Measurements from ENCODE around the gene MACROD2.
A peak's percentile ranks its signal among the peaks of the same experiment; 100 is the strongest.

MACROD2 gene

DNA sequence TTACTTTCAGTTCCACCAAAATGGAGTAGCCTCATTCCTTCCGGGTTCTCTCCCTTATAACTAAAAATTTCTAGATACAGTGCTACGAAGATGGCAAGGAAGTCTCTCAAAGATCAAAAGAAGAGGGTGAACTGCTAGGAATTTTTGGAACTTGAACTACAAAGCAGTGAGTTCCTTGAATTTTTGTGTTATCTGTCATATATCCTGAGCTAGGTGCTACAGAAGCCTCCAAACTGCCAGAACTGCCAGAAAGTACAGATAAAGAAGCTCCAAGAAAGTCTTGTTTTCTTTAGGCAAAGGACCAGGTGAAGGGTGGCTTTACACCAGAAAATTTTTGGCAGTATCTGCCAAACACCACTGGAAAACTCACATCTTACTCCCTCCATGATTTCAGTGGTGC lies 560.9 kb downstream of the MACROD2 start:
- no peaks in the 10 kb centered on the region for H3K27me3 ChIP-seq (ENCODE audit: control insufficient read depth, insufficient read depth, low read length)
- no peaks in the 10 kb centered on the region for H3K9me3 ChIP-seq (ENCODE audit: control insufficient read depth, low read length)
- H3K79me2 ChIP-seq = no peaks in the 10 kb centered on the region
- no peak overlapping the region for H3K4me2 ChIP-seq (ENCODE audit: low read length)
- no peaks in the 10 kb centered on the region for H3K36me3 ChIP-seq (ENCODE audit: control insufficient read depth, insufficient read depth, low read length)
- H3K4me1 ChIP-seq = peaks cover 6% of the 10 kb centered on the region
- peak overlapping the region; percentile 31 for H2AFZ ChIP-seq
- H3K4me3 ChIP-seq (ENCODE audit: low read depth, low read length) = no peak overlapping the region
- TF ChIP-seq, protein P1, sequence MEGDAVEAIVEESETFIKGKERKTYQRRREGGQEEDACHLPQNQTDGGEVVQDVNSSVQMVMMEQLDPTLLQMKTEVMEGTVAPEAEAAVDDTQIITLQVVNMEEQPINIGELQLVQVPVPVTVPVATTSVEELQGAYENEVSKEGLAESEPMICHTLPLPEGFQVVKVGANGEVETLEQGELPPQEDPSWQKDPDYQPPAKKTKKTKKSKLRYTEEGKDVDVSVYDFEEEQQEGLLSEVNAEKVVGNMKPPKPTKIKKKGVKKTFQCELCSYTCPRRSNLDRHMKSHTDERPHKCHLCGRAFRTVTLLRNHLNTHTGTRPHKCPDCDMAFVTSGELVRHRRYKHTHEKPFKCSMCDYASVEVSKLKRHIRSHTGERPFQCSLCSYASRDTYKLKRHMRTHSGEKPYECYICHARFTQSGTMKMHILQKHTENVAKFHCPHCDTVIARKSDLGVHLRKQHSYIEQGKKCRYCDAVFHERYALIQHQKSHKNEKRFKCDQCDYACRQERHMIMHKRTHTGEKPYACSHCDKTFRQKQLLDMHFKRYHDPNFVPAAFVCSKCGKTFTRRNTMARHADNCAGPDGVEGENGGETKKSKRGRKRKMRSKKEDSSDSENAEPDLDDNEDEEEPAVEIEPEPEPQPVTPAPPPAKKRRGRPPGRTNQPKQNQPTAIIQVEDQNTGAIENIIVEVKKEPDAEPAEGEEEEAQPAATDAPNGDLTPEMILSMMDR (IDR thresholded peaks at IDR 0.05) = no peak
- no peak overlapping the region for H3K9ac ChIP-seq
- no peak overlapping the region for H3K27ac ChIP-seq

DNA sequence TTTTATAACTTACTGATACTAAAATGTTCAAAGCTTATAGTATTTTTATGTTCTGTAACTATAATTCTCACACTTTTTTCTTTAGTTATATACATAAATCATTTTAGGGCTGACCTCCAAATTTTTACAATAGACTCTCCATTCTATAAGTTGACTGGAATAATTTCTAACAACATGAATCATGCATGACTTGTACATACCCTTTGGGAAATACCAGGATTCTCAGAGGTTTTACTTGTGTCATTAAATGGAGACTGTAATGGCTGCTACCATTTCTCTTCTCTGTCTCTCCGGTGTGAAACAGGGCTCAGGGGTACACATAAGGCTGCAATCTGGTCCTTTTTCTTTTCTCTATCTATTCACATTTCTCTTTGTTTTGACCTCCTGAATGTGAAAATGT lies 564.3 kb downstream of the MACROD2 start:
- H3K4me2 ChIP-seq (ENCODE audit: low read length) = no peak overlapping the region
- H3K79me2 ChIP-seq = no peaks in the 10 kb centered on the region
- no peaks in the 10 kb centered on the region for H3K27me3 ChIP-seq (ENCODE audit: control insufficient read depth, insufficient read depth, low read length)
- H3K27ac ChIP-seq = no peak overlapping the region
- H2AFZ ChIP-seq = no peak overlapping the region
- peaks cover 6% of the 10 kb centered on the region for H3K4me1 ChIP-seq
- H3K9me3 ChIP-seq (ENCODE audit: control insufficient read depth, low read length) = no peaks in the 10 kb centered on the region
- no peaks in the 10 kb centered on the region for H3K36me3 ChIP-seq (ENCODE audit: control insufficient read depth, insufficient read depth, low read length)
- no peak overlapping the region for H3K4me3 ChIP-seq (ENCODE audit: low read depth, low read length)
- TF ChIP-seq, protein P1 (IDR thresholded peaks at IDR 0.05) = no peak
- no peak overlapping the region for H3K9ac ChIP-seq

DNA sequence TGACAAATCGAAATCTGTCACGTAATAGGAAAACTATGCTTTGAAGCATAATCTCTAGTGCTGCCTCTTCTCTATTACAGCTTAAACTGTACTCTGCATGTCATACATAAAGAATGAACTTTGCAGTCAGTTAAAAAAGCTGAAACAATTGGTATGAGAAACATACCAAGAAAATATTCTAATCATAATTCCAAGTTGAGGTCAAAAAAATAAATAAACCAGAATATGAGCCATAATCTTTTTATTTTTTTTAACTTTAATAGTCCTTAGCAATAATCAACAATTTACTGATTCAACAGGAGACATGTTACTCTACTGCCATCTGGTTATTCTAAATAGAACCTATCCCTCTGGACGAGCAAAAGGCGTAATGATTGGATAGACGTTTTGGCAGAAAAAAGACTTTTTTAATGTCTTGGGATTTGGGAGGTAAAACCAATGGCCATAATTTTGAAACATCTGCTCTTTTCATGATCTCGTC lies 566.5 kb downstream of the MACROD2 start:
- Histone ChIP-seq H3K9me3 (ENCODE audit: control insufficient read depth, low read length) (no peaks in the 10 kb centered on the region), H3K27me3 (ENCODE audit: control insufficient read depth, insufficient read depth, low read length) (no peaks in the 10 kb centered on the region), H3K4me1 (no peaks in the 10 kb centered on the region)

DNA sequence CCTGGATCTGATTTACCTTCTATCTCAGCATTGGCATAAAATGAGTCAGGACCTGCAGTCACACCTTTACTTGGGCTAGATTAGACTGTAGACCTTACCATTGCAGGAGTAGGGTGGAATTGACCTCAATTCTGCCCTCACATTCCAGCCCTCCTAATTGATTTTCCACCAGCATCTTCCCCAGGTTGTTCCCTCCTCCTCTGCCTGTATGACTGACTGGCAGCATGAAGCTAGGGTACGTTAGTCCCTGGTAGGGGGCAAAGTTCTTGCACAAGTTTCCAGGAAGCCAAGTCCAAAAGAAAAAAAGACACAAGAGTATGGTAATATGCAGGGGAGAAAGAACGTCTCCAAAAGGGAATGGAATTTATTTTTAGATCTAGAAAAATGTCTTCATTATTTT lies 567.7 kb downstream of the MACROD2 start:
- Histone ChIP-seq H3K4me3 (ENCODE audit: low read depth, low read length) (no peak overlapping the region), H3K27ac (no peak overlapping the region), H3K4me1 (no peaks in the 10 kb centered on the region), H3K9ac (no peak overlapping the region), H3K9me3 (ENCODE audit: control insufficient read depth, low read length) (no peaks in the 10 kb centered on the region), H3K4me2 (ENCODE audit: low read length) (no peak overlapping the region), H3K79me2 (no peaks in the 10 kb centered on the region), H2AFZ (no peak overlapping the region), H3K36me3 (ENCODE audit: control insufficient read depth, insufficient read depth, low read length) (no peaks in the 10 kb centered on the region), H3K27me3 (ENCODE audit: control insufficient read depth, insufficient read depth, low read length) (no peaks in the 10 kb centered on the region)
- TF ChIP-seq, protein P1 (IDR thresholded peaks at IDR 0.05) = no peak

More for the DNA sequence above, 566.5 kb downstream of the MACROD2 start:
- TF ChIP-seq, protein P1 (IDR thresholded peaks at IDR 0.05) = no peak
- H3K4me2 ChIP-seq (ENCODE audit: low read length) = no peak overlapping the region
- H3K79me2 ChIP-seq = no peaks in the 10 kb centered on the region
- H2AFZ ChIP-seq = no peak overlapping the region
- no peak overlapping the region for H3K27ac ChIP-seq
- no peak overlapping the region for H3K9ac ChIP-seq
- no peaks in the 10 kb centered on the region for H3K36me3 ChIP-seq (ENCODE audit: control insufficient read depth, insufficient read depth, low read length)
- H3K4me3 ChIP-seq (ENCODE audit: low read depth, low read length) = no peak overlapping the region

DNA sequence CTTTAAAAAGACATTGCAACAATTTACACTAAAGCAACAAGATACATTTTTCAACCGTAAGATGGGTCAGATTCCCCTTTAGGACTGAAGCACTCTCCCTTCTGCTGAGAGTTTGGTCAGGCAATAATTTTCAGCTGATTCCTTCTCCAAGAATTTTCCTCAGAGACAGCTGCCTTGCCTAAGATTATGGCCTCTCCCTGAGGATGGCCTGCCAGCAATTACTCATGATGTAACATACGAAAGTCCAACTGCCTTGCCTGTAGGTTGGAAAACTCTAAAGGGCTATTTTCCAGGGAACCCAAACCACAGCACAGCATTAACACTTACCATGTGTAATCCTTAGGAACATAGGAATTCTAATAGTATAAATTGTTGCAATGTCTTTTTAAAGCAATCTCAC lies 571.2 kb downstream of the MACROD2 start:
- no peaks in the 10 kb centered on the region for H3K36me3 ChIP-seq (ENCODE audit: control insufficient read depth, insufficient read depth, low read length)
- H3K4me2 ChIP-seq (ENCODE audit: low read length) = no peak overlapping the region
- H2AFZ ChIP-seq = no peak overlapping the region
- H3K4me3 ChIP-seq (ENCODE audit: low read depth, low read length) = no peak overlapping the region
- H3K4me1 ChIP-seq = no peaks in the 10 kb centered on the region
- no peaks in the 10 kb centered on the region for H3K79me2 ChIP-seq
- H3K9me3 ChIP-seq (ENCODE audit: control insufficient read depth, low read length) = no peaks in the 10 kb centered on the region
- no peaks in the 10 kb centered on the region for H3K27me3 ChIP-seq (ENCODE audit: control insufficient read depth, insufficient read depth, low read length)
- TF ChIP-seq, protein P1 (IDR thresholded peaks at IDR 0.05) = no peak
- H3K27ac ChIP-seq = no peak overlapping the region
- no peak overlapping the region for H3K9ac ChIP-seq

All from parathyroid adenoma (tissue), 2 donors.